Neural progenitor cell (in vitro differentiated cells): ENCODE results near the gene GGT6.

Source experiments
- EZH2 ChIP-seq: fragments of 200-600 bp; sonication (generic); IDR thresholded peaks from 2 replicates; pipeline ENCODE4 v1.6.1; 2017; ENCODE audit warnings: antibody characterized with exemption, mild to moderate bottlenecking, moderate library complexity
- EZH2phosphoT487 ChIP-seq: fragments of 200-600 bp; sonication (generic); IDR thresholded peaks from 2 replicates; pipeline ENCODE4 v1.6.1; 2017; ENCODE audit warnings: antibody characterized with exemption
- TF ChIP-seq, protein P1 (sequence below): fragments of 200-600 bp; sonication (generic); IDR thresholded peaks from 2 replicates; pipeline ENCODE4 v1.5.1; 2017; ENCODE audit warnings: antibody characterized with exemption, mild to moderate bottlenecking

DNA sequence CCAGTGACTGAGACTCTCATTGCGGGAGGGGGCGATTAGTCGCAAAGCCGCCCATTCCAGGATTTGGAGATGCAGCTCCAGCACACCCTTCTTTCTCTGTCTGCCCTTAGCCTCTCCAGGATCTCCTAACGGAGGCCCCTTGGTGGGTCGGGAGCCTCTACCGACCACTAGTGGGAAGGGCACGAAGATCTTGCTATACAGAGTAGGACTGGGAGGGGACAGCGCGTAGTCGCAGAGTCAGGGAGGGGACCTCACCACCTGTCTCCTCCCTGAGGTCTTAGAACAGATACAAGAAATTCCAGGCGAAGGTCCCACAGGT lies 23.4 kb upstream of the GGT6 start:
- TF ChIP-seq, protein P1, sequence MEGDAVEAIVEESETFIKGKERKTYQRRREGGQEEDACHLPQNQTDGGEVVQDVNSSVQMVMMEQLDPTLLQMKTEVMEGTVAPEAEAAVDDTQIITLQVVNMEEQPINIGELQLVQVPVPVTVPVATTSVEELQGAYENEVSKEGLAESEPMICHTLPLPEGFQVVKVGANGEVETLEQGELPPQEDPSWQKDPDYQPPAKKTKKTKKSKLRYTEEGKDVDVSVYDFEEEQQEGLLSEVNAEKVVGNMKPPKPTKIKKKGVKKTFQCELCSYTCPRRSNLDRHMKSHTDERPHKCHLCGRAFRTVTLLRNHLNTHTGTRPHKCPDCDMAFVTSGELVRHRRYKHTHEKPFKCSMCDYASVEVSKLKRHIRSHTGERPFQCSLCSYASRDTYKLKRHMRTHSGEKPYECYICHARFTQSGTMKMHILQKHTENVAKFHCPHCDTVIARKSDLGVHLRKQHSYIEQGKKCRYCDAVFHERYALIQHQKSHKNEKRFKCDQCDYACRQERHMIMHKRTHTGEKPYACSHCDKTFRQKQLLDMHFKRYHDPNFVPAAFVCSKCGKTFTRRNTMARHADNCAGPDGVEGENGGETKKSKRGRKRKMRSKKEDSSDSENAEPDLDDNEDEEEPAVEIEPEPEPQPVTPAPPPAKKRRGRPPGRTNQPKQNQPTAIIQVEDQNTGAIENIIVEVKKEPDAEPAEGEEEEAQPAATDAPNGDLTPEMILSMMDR = peak; percentile 62
- TF ChIP-seq EZH2 (no peak), EZH2phosphoT487 (no peak)
